PC-3 (cell line): ENCODE results near the gene CLOCK. TPM values are rescaled to one million over a fixed set of nuclear protein-coding genes. Genes with fewer than 3 reads are reported as not detected.

Experiments
- ATAC-seq: fragments of 200-7000 bp; cut with Tn5 transposase; 2 replicates; pipeline ENCODE4 v1.9.1; 2020; ENCODE audit warnings: mild to moderate bottlenecking, moderate library complexity
- BruUV-seq: library from RNA; stranded (reverse); fragments of 400-500 nt; replicated peaks from 2 replicates; lab custom pipeline; 2021; lab: Mats Ljungman, UMichigan
- CTCF ChIA-PET: fragments of 300-600 bp; sonication (Branson Sonifier 250); formaldehyde crosslinking; loops from one replicate; lab custom pipeline; 2022; ENCODE audit warnings: antibody characterized with exemption; lab: Charles Lee
- POLR2A ChIA-PET: fragments of 300-600 bp; sonication (Branson Sonifier 250); formaldehyde crosslinking; loops from one replicate; lab custom pipeline; 2022; ENCODE audit warnings: antibody characterized with exemption; ENCODE audit not compliant: unreplicated experiment; lab: Charles Lee
- DNase-seq: peaks from one replicate; pipeline ENCODE4 v3.0.0-alpha.2; 2015
- H2AFZ ChIP-seq: fragments of 300-600 bp; sonication (generic); 2 replicates; pipeline ENCODE4 v1.6.0; 2016; ENCODE audit warnings: antibody characterized with exemption, low read length
- H3F3A ChIP-seq: fragments of 300-600 bp; sonication (generic); one replicate; pipeline ENCODE4 v1.6.0; 2017; ENCODE audit warnings: antibody characterized with exemption, low read length, control low read depth, mild to moderate bottlenecking; ENCODE audit not compliant: unreplicated experiment
- H3K27ac ChIP-seq: fragments of 300-600 bp; sonication (generic); 2 replicates; pipeline ENCODE4 v1.5.1; 2016; ENCODE audit warnings: mild to moderate bottlenecking, low read length
- H3K27me3 ChIP-seq: fragments of 300-600 bp; sonication (generic); 2 replicates; pipeline ENCODE4 v1.6.1; 2016; ENCODE audit warnings: low read length, mixed read lengths
- H3K36me3 ChIP-seq: fragments of 300-600 bp; sonication (generic); 2 replicates; pipeline ENCODE4 v1.6.1; 2016; ENCODE audit warnings: low read depth, mixed run types, low read length, mixed read lengths
- H3K4me1 ChIP-seq: fragments of 300-600 bp; sonication (generic); 2 replicates; pipeline ENCODE4 v1.5.1; 2016; ENCODE audit warnings: low read length; ENCODE audit not compliant: insufficient read depth
- H3K4me2 ChIP-seq: fragments of 300-600 bp; sonication (generic); 2 replicates; pipeline ENCODE4 v1.6.0; 2016; ENCODE audit warnings: low read length
- H3K4me3 ChIP-seq: fragments of 300-600 bp; sonication (generic); 2 replicates; pipeline ENCODE4 v1.5.1; 2016; ENCODE audit warnings: mild to moderate bottlenecking, low read length, mixed read lengths
- H3K79me2 ChIP-seq: fragments of 300-600 bp; sonication (generic); 2 replicates; pipeline ENCODE4 v1.6.1; 2017; ENCODE audit warnings: low read length, mixed read lengths
- H3K9ac ChIP-seq: fragments of 300-600 bp; sonication (generic); 2 replicates; pipeline ENCODE4 v1.6.0; 2016; ENCODE audit warnings: mild to moderate bottlenecking, low read length
- H3K9me2 ChIP-seq: fragments of 300-600 bp; sonication (generic); replicated peaks from 2 replicates; pipeline ENCODE4 v1.6.1; 2016; ENCODE audit warnings: mixed run types, low read length, mixed read lengths
- H3K9me3 ChIP-seq: fragments of 300-600 bp; sonication (generic); 2 replicates; pipeline ENCODE4 v1.6.1; 2016; ENCODE audit warnings: low read length, mixed read lengths
- H4K20me1 ChIP-seq: fragments of 300-600 bp; sonication (generic); 2 replicates; pipeline ENCODE4 v1.6.1; 2016; ENCODE audit warnings: low read length, mixed read lengths
- CTCF ChIP-seq: fragments of 300-600 bp; sonication (generic); conservative IDR thresholded peaks from 2 replicates; pipeline ENCODE4 v1.5.1; 2017; ENCODE audit warnings: antibody characterized with exemption, low read depth, mild to moderate bottlenecking, low read length
- EZH2 ChIP-seq: fragments of 300-600 bp; sonication (generic); IDR thresholded peaks from one replicate; pipeline ENCODE4 v1.6.1; 2017; ENCODE audit warnings: antibody characterized with exemption, mild to moderate bottlenecking, low read length; ENCODE audit not compliant: unreplicated experiment
- EZH2phosphoT487 ChIP-seq: fragments of 300-600 bp; sonication (generic); IDR thresholded peaks from 2 replicates; pipeline ENCODE4 v1.6.1; 2018; ENCODE audit warnings: mild to moderate bottlenecking, antibody characterized with exemption, low read length, borderline replicate concordance
- intact Hi-C: fragments of 100-400 bp; cut with micrococcal nuclease; formaldehyde crosslinking; loops from 2 replicates; pipeline ENCODE4 v1.9.0; 2023
- total RNA-seq: library from RNA; depleted of rRNA; stranded (reverse); fragments of >200 nt; gene quantifications from 2 replicates; pipeline ENCODE4 v1.2.3, GENCODE V29; 2014

Gene CLOCK
- total RNA-seq, 1 experiment from 2014 or later = 39.7 TPM

GRCh38 chr4:55547466-55547770 is 709 bp upstream of the CLOCK start:
- peaks cover 60% of the 10 kb centered on the region for H3K4me1 ChIP-seq
- intact Hi-C loops = loop anchor here (1.0 kb wide), 1 partner anchor 151 kb away; no protein-coding TSS in a partner anchor
- peak overlapping the region; percentile 94 for H3K4me2 ChIP-seq
- H3K27ac ChIP-seq = peak overlapping the region; percentile 85
- ATAC-seq = no peak
- H3K9ac ChIP-seq = peak overlapping the region; percentile 88
- POLR2A ChIA-PET = no interaction called here
- peaks cover 51% of the 10 kb centered on the region for H3K79me2 ChIP-seq
- DNase-seq = no peak
- BruUV-seq = TSS peak; percentile 74
- peak overlapping the region; percentile 86 for H3K4me3 ChIP-seq
- H4K20me1 ChIP-seq = no peaks in the 10 kb centered on the region
- no peaks in the 10 kb centered on the region for H3K9me3 ChIP-seq
- H3K36me3 ChIP-seq = no peaks in the 10 kb centered on the region
- CTCF ChIA-PET = interaction anchor here (0.9 kb wide), 1 partner anchor 202 kb away, joined by 5 read pairs; the partner anchor contains the start of gene SRD5A3
- H3F3A ChIP-seq = peaks cover 11% of the 10 kb centered on the region
- no peaks in the 10 kb centered on the region for H3K9me2 ChIP-seq
- peak overlapping the region; percentile 87 for H2AFZ ChIP-seq
- TF ChIP-seq CTCF (no peak), EZH2 (no peak), EZH2phosphoT487 (no peak)
- H3K27me3 ChIP-seq = no peaks in the 10 kb centered on the region

GRCh38 chr4:55546506-55546755 is 278 bp downstream of the CLOCK start:
- peaks cover 11% of the 10 kb centered on the region for H3F3A ChIP-seq
- peak; percentile 31 for ATAC-seq
- no peaks in the 10 kb centered on the region for H3K27me3 ChIP-seq
- intact Hi-C loops = no loop called here
- no peaks in the 10 kb centered on the region for H3K9me2 ChIP-seq
- H3K4me2 ChIP-seq = peak overlapping the region; percentile 94
- H3K27ac ChIP-seq = peak overlapping the region; percentile 85
- BruUV-seq = no TSS peak
- peaks cover 59% of the 10 kb centered on the region for H3K79me2 ChIP-seq
- H3K9ac ChIP-seq = peak overlapping the region; percentile 88
- peaks cover 58% of the 10 kb centered on the region for H3K4me1 ChIP-seq
- CTCF ChIA-PET = interaction anchor here (0.6 kb wide), 1 partner anchor 192 kb away, joined by 8 read pairs; no protein-coding TSS in a partner anchor
- peak overlapping the region; percentile 87 for H2AFZ ChIP-seq
- no peaks in the 10 kb centered on the region for H4K20me1 ChIP-seq
- POLR2A ChIA-PET = interaction anchor here (0.8 kb wide), 1 partner anchor 151 kb away, joined by 8 read pairs; the partner anchor contains the start of gene TMEM165
- no peaks in the 10 kb centered on the region for H3K9me3 ChIP-seq
- H3K4me3 ChIP-seq = peak overlapping the region; percentile 86
- no peak for TF ChIP-seq CTCF
- no peak for TF ChIP-seq EZH2phosphoT487
- no peak for TF ChIP-seq EZH2
- H3K36me3 ChIP-seq = no peaks in the 10 kb centered on the region
- no peak for DNase-seq

GRCh38 chr4:55545641-55546505 is 836 bp downstream of the CLOCK start:
- peak overlapping the region; percentile 86 for H3K4me3 ChIP-seq
- peaks cover 11% of the 10 kb centered on the region for H3F3A ChIP-seq
- no peaks in the 10 kb centered on the region for H3K27me3 ChIP-seq
- no peaks in the 10 kb centered on the region for H3K9me3 ChIP-seq
- H3K9me2 ChIP-seq = no peaks in the 10 kb centered on the region
- H3K9ac ChIP-seq = peak overlapping the region; percentile 88
- no peak for TF ChIP-seq CTCF
- TF ChIP-seq EZH2 = no peak
- no peak for TF ChIP-seq EZH2phosphoT487
- ATAC-seq (peak; percentile 13), DNase-seq (peak; percentile 77)
- H2AFZ ChIP-seq = peak overlapping the region; percentile 64
- intact Hi-C loops = loop anchor here (2.0 kb wide), 1 partner anchor 101 kb away; no protein-coding TSS in a partner anchor
- no peaks in the 10 kb centered on the region for H4K20me1 ChIP-seq
- CTCF ChIA-PET = interaction anchor here (0.7 to 0.9 kb wide), 2 partner anchors 111 to 150 kb away, joined by 3 read pairs; partner anchors contain the start of gene TMEM165
- no peaks in the 10 kb centered on the region for H3K36me3 ChIP-seq
- H3K4me1 ChIP-seq = peaks cover 53% of the 10 kb centered on the region
- H3K79me2 ChIP-seq = peaks cover 65% of the 10 kb centered on the region
- H3K27ac ChIP-seq = peak overlapping the region; percentile 85
- POLR2A ChIA-PET = interaction anchor here (0.6 to 0.8 kb wide), 5 partner anchors 137 to 196 kb away, joined by 3 to 8 read pairs (median 4); partner anchors contain the start of gene TMEM165
- H3K4me2 ChIP-seq = peak overlapping the region; percentile 94
- BruUV-seq = no TSS peak
